Measurements from ENCODE around the gene SLC35G6. TPM values are rescaled to one million over a fixed set of nuclear protein-coding genes. Genes with fewer than 3 reads are reported as not detected.

SLC35G6 gene
- total and polyA plus RNA-seq, 2 experiments from 2014 or later, result 0.16 TPM; not detected in 1

DNA sequence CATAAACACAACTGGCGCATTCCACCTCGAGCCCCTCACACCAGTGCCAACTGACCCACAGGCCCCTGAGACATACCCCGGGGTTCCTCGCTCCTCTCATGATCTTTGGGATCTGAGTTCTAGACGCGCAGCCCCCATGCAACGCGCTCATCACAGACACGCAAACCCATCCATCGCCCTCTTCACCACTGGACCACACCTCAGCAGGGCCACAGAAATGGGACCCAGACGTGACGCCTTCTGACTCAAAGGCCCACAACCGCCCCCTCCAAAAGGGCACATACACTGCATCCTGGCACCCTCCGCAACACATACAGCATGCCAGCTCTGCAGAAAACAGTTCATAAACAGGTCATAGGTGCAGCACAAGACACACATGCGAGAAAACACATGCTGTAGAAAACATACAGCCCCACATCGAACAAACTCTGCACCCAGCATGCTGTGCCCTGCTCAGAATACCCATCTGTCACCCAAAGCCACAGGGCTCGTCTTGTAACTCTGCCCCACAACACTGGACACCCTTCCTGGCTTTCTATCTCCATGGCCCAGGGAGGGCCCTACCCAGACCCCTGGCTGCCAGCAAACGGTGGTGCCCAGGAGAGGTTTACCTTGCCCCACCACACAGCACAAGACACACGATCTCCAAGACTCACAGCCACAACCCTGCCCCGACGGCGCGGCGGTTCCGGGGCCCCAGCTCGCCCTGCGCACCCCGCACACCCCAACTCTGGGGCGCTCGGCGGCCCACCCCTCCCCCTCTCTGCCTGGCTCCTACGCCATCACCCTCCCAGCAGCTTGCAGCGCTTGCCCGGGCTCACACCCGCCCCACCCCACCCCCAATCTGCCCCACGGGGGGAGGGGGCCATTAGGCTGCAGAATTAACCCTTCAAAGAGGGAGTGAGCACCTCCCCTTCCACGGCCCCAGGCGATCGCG lies 2.7 kb upstream of the SLC35G6 start:
- H3K4me3 ChIP-seq, result peak overlapping the region; percentile 84
- H3F3A ChIP-seq (replicated peaks; ENCODE audit: low read depth), result 0 out of 2 replicates have a peak, but pooled peaks cover 4% of the 10 kb centered on the region
- H3K4me3 Mint-ChIP-seq, result peak overlapping the region; percentile 83
- peaks cover 7% of the 10 kb centered on the region; the same call in 1 of the 3 replicates for H3K36me3 Mint-ChIP-seq (ENCODE audit: low read depth)
- H4K20me1 ChIP-seq (replicated peaks; ENCODE audit: insufficient read depth), result peaks cover 8% of the 10 kb centered on the region; the same call in 1 of the 2 replicates
- H3K9me2 ChIP-seq (ENCODE audit: insufficient read depth), result no peaks in the 10 kb centered on the region
- H3K4me1 ChIP-seq (ENCODE audit: insufficient read depth), result peaks cover 21% of the 10 kb centered on the region
- H3K27me3 ChIP-seq (ENCODE audit: insufficient read depth), result no peaks in the 10 kb centered on the region
- H3K27ac ChIP-seq (ENCODE audit: low read depth), result 0 out of 2 replicates have a peak overlapping the region, but pooled peaks have one; percentile 45
- peak overlapping the region; percentile 90 for H3K4me2 ChIP-seq
- H3K4me1 Mint-ChIP-seq, result peaks cover 51% of the 10 kb centered on the region
- 0 out of 2 replicates have a peak, but pooled peaks have one; percentile 29 for TF ChIP-seq CREB1 (CRISPR knock-in tag; IDR thresholded peaks at IDR 0.05; ENCODE audit: low read depth)
- TF ChIP-seq, protein P1, sequence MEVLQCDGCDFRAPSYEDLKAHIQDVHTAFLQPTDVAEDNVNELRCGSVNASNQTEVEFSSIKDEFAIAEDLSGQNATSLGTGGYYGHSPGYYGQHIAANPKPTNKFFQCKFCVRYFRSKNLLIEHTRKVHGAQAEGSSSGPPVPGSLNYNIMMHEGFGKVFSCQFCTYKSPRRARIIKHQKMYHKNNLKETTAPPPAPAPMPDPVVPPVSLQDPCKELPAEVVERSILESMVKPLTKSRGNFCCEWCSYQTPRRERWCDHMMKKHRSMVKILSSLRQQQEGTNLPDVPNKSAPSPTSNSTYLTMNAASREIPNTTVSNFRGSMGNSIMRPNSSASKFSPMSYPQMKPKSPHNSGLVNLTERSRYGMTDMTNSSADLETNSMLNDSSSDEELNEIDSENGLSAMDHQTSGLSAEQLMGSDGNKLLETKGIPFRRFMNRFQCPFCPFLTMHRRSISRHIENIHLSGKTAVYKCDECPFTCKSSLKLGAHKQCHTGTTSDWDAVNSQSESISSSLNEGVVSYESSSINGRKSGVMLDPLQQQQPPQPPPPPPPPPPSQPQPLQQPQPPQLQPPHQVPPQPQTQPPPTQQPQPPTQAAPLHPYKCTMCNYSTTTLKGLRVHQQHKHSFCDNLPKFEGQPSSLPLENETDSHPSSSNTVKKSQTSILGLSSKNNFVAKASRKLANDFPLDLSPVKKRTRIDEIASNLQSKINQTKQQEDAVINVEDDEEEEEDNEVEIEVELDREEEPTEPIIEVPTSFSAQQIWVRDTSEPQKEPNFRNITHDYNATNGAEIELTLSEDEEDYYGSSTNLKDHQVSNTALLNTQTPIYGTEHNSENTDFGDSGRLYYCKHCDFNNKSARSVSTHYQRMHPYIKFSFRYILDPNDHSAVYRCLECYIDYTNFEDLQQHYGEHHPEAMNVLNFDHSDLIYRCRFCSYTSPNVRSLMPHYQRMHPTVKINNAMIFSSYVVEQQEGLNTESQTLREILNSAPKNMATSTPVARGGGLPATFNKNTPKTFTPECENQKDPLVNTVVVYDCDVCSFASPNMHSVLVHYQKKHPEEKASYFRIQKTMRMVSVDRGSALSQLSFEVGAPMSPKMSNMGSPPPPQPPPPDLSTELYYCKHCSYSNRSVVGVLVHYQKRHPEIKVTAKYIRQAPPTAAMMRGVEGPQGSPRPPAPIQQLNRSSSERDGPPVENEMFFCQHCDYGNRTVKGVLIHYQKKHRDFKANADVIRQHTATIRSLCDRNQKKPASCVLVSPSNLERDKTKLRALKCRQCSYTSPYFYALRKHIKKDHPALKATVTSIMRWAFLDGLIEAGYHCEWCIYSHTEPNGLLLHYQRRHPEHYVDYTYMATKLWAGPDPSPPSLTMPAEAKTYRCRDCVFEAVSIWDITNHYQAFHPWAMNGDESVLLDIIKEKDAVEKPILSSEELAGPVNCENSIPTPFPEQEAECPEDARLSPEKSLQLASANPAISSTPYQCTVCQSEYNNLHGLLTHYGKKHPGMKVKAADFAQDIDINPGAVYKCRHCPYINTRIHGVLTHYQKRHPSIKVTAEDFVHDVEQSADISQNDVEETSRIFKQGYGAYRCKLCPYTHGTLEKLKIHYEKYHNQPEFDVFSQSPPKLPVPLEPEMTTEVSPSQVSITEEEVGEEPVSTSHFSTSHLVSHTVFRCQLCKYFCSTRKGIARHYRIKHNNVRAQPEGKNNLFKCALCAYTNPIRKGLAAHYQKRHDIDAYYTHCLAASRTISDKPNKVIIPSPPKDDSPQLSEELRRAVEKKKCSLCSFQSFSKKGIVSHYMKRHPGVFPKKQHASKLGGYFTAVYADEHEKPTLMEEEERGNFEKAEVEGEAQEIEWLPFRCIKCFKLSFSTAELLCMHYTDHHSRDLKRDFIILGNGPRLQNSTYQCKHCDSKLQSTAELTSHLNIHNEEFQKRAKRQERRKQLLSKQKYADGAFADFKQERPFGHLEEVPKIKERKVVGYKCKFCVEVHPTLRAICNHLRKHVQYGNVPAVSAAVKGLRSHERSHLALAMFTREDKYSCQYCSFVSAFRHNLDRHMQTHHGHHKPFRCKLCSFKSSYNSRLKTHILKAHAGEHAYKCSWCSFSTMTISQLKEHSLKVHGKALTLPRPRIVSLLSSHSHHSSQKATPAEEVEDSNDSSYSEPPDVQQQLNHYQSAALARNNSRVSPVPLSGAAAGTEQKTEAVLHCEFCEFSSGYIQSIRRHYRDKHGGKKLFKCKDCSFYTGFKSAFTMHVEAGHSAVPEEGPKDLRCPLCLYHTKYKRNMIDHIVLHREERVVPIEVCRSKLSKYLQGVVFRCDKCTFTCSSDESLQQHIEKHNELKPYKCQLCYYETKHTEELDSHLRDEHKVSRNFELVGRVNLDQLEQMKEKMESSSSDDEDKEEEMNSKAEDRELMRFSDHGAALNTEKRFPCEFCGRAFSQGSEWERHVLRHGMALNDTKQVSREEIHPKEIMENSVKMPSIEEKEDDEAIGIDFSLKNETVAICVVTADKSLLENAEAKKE (CRISPR knock-in tag; IDR thresholded peaks at IDR 0.05), result no peak
- no peaks in the 10 kb centered on the region; the same call in 1 of the 3 replicates for H3K9me3 Mint-ChIP-seq
- peaks cover 55% of the 10 kb centered on the region for H3K79me2 ChIP-seq (replicated peaks; ENCODE audit: insufficient read depth)
- H3K27ac Mint-ChIP-seq, result peak overlapping the region; percentile 80; the same call in 1 of the 2 replicates
- DNase-seq (ENCODE audit: low spot score) (peak; percentile 72), ATAC-seq (peak; percentile 38)
- peaks cover 17% of the 10 kb centered on the region for H3K27me3 Mint-ChIP-seq (ENCODE audit: insufficient read depth, low read depth, poor library complexity)
- no peaks in the 10 kb centered on the region for H3K36me3 ChIP-seq (ENCODE audit: insufficient read depth)
- no peak overlapping the region for H2AFZ ChIP-seq

Data from GM23338 (cell line).